ENCODE measurements around the gene ZCCHC17.
A peak's percentile ranks its signal among the peaks of the same experiment; 100 is the strongest.

The ZCCHC17 gene

DNA sequence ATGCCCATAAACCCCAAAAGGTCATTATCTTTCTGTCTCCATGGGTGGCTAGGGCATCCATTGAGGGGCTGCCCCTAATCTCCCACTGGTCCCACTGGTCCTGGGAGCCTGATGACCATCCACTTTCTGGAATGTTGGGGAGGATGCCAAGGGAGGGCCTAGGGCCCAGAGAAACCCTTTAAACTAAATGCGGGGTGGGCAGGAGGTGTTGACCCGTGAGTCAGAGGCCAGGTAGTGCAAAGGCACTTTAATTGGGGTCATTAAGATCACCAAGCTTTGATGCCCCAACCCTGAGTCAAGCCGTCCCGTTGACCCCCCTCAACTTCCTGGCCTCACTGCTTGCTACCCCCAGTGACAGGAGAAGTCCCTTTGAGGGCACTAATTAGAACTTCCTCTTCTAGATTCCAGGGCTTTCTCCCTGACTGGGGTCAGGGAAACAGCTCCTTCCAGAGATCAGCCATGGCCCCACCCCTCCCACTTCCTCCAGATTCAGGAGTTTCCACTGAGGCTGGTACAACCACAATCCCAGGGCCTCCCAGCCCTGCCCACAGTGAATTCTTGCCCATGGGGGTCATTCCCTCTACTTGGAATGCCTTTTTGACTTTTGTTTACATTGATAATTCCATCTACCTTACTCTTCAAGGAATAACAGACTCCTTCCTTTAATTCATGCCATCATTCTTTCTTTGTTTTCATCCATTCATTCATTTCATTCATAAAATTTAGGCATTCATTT is 100.7 kb downstream of the ZCCHC17 start:
- DNase-seq, result no peak

DNA sequence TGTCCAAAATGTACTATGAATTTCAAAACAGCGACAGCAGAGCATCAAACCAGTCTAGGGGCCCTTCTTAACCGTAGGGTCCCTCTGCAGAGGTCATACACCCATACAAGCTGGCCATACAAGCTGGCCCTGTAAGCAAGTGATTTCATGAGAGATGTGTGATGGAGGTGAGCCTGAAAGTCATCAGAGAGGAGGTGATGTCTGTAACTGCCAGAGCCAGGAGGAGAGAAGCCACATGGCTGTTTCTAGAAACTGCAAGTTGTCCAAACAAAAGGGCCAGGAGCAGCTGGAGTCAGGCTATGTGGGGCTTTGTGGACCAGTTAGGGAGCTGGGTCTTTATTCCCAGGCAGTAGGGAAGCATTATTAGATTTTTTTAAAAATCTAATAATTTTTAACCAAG is 101.4 kb downstream of the ZCCHC17 start:
- DNase-seq, result no peak

DNA sequence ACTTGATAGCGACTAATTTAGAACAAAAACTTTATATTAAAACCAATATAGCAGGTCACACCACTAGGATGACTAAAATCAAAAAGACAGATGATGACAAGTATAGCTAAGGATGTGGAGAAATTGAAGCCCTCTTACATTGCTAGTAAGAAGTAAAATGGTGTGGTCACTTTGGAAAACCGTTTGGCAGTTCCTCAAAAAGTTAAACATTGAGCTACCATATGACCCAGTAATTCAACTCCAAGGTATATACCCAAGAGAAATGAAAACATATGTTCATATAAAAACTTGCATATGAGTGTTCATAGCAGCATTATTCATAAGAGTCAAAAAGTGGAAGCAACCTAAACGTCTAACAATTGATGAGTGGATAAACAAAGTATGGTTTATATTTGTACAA is 103.1 kb downstream of the ZCCHC17 start:
- no peak for DNase-seq

DNA sequence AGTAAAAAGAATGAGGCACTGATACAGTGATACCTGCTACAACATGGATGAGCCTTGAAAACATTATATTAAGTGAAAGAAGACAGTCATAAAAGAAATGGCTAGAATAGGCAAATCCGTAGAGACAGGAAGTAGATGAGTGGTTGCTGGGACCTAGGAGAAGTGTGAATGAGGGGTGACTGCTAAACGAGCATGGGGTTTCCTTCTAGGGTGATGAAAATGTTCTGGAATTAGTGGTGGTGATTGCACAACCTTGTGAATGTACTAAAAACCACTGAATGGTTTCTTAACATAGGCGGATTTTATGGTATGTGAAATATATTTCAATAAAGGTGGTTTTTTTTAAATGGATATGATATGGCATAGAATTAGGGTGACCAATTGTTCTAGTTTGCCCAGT is 103.6 kb downstream of the ZCCHC17 start:
- no peak for DNase-seq

DNA sequence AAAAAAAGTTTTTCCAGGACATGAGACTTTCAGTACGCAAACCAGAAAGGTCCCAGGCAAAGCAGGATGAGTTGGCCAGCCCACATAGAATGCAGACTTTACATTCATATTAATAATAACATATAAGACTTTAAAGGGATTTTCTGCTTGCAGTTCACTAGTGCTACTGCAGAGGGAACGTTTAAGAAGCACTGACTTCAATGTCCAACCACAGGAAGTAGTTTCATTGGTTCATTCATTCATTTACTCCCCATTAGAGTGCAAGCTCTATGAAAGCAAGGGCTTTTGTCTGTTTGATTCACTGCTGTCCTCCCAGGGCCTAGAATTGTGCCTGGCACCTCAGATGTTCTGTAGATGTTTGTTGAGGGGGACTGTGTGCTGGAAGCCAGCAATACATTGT is 104.4 kb downstream of the ZCCHC17 start:
- no peak for DNase-seq

DNA sequence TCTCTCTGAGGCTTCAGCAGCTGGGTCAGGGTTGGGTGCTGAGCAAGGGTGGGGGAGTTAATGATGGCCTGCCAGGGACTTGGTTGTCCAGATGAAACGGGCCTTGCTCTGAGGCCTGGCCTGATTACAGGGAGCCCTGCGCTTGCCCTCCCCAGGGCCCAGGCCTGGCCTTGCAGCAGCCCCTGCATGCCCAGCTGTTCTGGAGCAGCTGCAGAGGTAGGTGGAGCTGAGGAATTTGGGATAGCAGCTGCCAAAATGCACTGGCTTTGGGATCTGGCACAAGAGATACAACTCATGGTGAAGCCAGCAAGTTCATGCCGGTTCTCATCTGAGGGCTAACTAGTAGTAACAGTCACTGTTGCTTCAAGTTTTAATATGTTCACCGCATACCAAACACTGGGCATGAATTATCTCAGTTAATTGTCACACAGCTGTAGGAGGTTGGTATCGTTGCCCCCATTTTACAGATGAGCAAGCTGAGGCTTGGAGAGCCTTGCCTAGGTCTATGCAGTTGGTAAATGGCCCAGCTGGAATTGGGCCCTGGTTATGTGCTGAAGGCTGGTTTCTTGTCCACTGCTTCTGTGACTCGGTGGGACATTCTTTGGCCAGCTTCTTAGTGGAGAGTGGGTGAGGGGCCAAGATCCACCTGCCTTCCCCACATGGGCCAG is 108.9 kb downstream of the ZCCHC17 start:
- DNase-seq, result no peak

DNA sequence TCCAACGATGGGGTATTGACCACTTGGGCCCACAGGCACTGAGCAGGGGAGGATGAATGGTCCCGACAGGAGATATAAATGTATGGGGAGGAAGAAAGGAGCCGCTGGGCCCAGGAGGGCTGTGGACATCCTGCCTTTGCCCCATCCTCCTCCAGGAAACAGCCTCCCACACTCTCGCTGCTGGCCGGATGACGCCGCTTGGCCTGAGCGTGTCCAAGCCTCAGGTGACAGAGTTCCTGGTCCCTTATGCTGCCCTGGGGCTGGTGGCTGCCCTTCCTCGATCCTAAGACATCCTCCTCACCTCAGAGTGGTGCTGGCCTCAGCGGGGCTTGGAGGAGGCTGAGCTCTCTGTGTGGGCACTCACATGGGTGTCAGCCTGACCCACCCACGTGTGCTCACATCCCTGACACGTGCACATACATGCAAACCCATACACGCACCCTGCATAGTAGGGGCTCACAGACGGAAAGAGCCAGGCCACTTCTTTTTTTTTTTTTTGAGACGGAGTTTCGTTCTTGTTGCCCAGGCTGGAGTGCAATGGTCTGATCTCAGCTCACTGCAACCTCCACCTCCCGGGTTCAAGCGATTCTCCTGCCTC is 110.3 kb downstream of the ZCCHC17 start:
- no peak for DNase-seq

DNA sequence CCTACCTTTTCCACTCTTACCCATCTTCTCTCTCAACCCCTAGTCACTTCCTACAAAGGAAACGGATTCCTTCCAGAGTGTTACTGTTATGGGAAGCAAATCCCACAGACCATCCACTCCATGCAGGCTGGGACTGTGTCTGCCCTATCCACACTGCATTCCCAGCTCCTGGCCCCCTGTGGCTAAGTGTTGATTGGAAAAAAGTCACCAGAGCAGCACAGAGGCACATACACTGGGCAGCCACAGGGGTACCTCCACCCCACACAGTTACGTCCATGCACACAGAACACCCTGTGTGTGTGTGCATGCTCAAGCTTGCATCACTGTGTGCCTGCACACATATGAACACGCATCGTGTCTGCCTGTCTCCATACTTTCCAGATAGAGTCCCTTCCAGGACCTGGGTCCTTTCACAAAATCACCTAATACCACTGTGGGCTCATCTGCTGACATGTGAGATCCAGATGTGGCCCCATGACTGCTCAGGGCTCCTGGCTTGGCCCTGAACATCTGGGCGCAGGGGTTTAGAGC is 112.0 kb downstream of the ZCCHC17 start:
- no peak for DNase-seq

DNA sequence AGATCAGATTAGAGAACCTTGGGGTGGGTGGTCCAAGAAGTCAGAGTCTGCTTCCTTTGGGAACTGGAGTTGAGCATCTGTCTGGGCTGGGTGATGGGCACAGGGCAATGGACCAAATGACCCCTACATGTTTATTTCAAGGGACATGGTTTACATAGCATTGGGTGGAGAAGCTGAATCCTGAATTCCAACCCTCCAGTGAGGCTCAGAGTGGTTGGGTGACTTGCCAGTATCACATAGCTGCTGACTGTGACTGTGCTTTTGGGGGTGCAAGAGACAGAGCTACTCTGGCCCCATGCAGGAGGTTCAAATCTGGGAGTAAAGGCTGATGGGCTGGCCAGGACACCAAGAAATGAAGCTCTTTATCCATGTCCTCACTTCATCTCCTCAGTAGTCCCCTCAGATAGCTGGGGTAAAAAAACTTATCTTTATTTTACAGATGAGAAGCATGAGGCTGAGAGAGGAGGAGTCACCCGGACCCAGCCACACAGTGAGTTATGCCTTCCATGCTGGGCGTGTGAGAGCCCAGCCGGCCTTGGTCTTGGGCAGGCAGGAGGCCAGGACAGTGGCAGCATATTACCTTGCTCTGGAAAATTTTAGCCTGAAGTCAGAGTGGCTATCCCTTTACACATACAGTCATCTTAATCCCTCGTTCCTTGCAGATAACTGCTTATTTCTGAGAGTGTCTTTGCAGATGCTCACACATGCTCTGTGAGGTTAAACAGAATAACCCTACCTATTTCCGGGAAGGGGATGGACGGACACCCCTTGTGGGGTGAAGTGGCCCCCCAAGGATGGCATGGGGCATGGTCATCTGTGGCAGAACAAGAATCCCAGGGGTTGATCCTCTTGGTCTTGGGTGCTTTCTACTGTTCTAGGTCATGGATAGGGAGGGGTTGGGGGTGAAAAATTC is 113.4 kb downstream of the ZCCHC17 start:
- DNase-seq, result no peak

DNA sequence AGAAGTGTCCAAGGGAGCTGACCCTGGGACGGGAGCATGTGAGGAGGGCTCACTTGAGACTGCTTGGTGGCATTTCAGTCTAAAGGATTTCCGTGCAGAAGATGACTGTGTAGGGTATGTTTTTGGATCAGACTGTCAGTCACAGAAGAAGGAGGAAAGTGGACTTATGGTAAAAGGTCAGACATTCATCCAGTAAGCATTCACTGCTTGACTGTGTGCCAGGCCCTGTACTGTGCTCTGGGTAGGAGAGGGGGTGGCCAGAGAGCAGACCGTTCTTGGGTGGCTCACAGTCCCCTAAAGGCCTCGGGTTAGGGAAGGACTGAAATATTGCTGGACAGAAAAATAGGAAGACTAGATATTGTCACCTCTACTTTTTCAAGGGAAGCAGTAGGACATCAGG is 114.0 kb downstream of the ZCCHC17 start:
- DNase-seq, result no peak

DNA sequence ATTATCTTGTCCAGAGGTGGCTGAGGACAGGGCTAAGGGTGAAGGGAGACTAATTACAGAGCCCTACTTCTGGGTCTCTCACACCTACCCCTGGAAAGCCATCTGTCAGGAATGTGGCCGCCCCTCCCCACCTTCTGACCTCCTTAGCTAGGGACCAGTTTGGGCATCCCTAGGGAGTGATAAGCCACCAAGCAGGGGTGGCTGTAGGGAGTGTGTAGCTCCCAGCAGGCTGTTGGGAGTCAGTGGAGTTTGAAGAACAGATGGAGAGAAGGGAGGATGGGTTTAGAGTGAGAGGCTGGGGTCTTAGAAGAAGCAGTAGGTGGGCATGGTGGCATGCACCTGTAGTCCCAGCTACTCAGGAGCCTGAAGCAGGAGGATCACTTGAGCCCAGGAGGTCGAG is 115.4 kb downstream of the ZCCHC17 start:
- DNase-seq, result no peak

DNA sequence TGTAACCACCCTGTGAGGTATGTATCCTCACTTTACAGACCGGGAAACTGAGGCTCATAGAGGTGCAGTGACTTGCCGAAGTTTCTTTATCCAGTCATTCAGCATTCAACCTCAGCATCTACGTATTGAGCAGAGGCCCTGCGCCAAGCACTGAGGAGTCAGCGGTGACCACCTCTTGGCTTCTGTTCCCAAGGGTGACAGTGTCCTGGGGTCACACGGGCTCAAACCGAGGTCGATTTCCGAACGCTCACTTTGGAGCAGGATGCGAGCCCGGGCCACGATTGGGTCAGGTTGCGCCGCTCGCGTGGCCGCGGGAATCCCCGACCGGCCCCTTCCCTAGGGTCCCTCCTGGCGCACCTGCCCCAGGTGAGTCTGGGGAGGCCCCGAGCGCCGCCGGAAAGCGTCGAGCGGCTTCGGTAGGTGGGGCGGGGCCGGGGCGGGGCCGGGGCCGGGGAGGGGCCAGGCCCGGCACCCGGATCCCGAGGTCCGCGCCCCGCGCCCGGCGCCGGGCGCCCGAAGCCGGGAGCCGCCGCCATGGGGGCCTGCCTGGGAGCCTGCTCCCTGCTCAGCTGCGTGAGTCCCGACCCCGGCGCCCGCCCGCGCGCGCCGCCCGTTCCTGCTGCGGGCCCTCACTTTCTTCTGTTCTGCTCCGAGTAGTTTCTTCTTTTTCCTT is 116.0 kb downstream of the ZCCHC17 start, which contains the start of gene SERINC2:
SERINC2 (plus strand) TSS at position 482 of the 673 bp plus-strand sequence; CDS start at position 535, 53 bp downstream.
- peak; percentile 61 for DNase-seq

DNA sequence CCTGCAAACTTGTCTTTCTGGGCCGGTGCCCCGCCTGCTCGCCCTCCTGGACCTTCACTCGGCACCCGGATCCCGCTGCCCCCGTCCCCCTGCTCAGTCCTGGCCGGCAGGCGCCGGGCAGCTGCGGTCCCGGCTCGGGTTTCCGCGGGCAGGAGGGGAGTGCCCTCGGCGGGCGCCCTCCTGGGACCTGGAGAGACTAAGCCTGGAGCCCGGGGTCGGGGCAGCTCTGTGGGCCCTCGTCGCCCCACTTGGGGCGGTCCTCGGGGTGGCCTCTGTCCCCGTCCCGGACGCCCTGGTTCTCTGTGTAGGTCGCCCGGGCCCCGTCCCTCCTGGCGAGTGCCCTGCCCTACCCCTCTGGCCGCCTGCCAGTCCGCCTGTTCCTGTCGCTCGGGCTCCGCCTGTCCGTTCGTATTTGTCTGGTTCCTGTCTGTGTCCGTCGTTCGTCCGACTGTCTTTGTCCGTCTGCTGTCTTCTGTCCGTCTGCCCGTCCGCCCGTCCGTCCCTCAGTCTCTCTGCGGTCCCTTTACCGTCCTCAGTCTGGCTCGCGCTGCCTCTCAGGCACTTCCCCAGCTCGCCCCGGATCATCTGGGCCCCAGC is 116.7 kb downstream of the ZCCHC17 start:
- peak; percentile 31 for DNase-seq
